Esophagus squamous epithelium (tissue), 4 donors: Measurements from ENCODE around the gene EIF2AK3.
A peak's percentile ranks its signal among the peaks of the same experiment; 100 is the strongest.

ENCODE experiments used
- POLR2A ChIP-seq, 4 donors: fragments of 450-650 bp; IDR thresholded peaks; one replicate each; pipeline ENCODE4 v1.6.1; 2017; ENCODE audit warnings: antibody characterized with exemption in 4 of 4, mild to moderate bottlenecking in 4 of 4, moderate library complexity in 3 of 4
- TF ChIP-seq, protein P1 (sequence below), 6 experiments: fragments of 450-650 bp in 4 of 6; fragments of 200-600 bp in 2 of 6; sonication (generic) in 2 of 6; IDR thresholded peaks; one replicate each; pipeline ENCODE4 v1.5.1; 2016 to 2019; ENCODE audit warnings: antibody characterized with exemption in 6 of 6, mild to moderate bottlenecking in 4 of 6, moderate library complexity in 4 of 6

DNA sequence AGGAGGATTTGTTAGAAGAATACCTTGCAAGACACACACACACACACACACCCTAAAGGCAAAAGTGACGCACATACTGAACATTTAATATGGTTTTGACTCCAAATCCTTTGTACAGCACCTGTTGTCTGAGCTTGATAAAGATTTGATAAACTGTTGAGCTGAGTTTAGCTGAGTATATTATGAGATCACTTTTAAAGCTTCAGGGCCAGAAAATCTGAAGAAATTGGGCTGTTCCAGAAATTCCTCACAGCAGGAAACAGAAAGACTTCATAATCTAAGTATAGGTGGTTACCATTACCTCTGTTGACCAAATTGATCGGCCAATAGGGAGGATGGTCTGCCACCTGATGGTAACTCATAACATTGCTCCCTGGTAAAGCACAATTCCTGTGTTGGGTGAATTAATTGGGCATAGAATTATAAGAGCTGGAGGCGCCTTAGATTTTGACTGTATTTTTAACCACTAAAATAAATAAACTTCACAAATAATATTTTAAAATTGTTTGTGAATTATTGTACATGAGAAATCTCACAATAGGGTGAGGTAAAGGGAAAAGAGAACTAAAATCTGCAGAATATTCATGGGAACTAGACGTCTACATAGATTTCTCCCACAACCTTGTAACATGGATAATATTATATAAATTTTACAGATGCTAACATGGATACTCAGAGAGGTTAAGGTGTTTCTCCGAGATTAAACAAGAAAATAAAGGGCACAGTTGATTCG, 42.4 kb upstream of the EIF2AK3 start:
- TF ChIP-seq POLR2A (IDR thresholded peaks at IDR 0.05): no peak
- TF ChIP-seq, protein P1, sequence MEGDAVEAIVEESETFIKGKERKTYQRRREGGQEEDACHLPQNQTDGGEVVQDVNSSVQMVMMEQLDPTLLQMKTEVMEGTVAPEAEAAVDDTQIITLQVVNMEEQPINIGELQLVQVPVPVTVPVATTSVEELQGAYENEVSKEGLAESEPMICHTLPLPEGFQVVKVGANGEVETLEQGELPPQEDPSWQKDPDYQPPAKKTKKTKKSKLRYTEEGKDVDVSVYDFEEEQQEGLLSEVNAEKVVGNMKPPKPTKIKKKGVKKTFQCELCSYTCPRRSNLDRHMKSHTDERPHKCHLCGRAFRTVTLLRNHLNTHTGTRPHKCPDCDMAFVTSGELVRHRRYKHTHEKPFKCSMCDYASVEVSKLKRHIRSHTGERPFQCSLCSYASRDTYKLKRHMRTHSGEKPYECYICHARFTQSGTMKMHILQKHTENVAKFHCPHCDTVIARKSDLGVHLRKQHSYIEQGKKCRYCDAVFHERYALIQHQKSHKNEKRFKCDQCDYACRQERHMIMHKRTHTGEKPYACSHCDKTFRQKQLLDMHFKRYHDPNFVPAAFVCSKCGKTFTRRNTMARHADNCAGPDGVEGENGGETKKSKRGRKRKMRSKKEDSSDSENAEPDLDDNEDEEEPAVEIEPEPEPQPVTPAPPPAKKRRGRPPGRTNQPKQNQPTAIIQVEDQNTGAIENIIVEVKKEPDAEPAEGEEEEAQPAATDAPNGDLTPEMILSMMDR (IDR thresholded peaks at IDR 0.05): peak; percentile 47 to 76 (median 64)
